ENCODE measurements around the gene CCR7. TPM values are rescaled to one million over a fixed set of nuclear protein-coding genes. Genes with fewer than 3 reads are reported as not detected.

CCR7 gene
- total RNA-seq, 6 donors from 2014 or later, result 0.30 to 2.8 (median 1.4) TPM; not detected in 2

- H3K27ac ChIP-seq, result no peak overlapping the region
- H3K36me3 ChIP-seq, result no peaks in the 10 kb centered on the region
- H3K4me3 ChIP-seq, result no peak overlapping the region
- ATAC-seq (ENCODE audit: low FRiP score in 2 of 2) (peak in 1 of 2 donors; percentile 85), DNase-seq (peak in 1 of 2 donors; percentile 19)
- no peaks in the 10 kb centered on the region for H3K9me3 ChIP-seq
- TF ChIP-seq POLR2A (IDR thresholded peaks at IDR 0.05), result no peak
- no peak for TF ChIP-seq CTCF (IDR thresholded peaks at IDR 0.05)
- TF ChIP-seq POLR2AphosphoS5 (IDR thresholded peaks at IDR 0.05), result no peak
- TF ChIP-seq EP300 (IDR thresholded peaks at IDR 0.05), result no peak
- peaks cover 0 to 7% (median 2%) of the 10 kb centered on the region in 4 donors for H3K4me1 ChIP-seq
- H3K27me3 ChIP-seq, result no peaks in the 10 kb centered on the region
- 72 to 74% methylated on average over 4 to 5 of the region's 5 CpGs for WGBS, 2 donors
These were observed 38.6 kb downstream of the CCR7 start for GRCh38 chr17:40526668-40527067.

GRCh38 chr17:40525294-40525693 lies 40.0 kb downstream of the CCR7 start:
- Histone ChIP-seq H3K4me3 (no peak overlapping the region), H3K4me1 (no peaks in the 10 kb centered on the region), H3K27me3 (no peaks in the 10 kb centered on the region), H3K36me3 (no peaks in the 10 kb centered on the region), H3K27ac (no peak overlapping the region), H3K9me3 (no peaks in the 10 kb centered on the region)
- ATAC-seq (ENCODE audit: low FRiP score in 2 of 2) (no peak), DNase-seq (no peak)
- 93 to 94% methylated on average over 1 of the region's 1 CpG for WGBS, 2 donors
- TF ChIP-seq POLR2A (IDR thresholded peaks at IDR 0.05), result no peak
- TF ChIP-seq EP300 (IDR thresholded peaks at IDR 0.05), result no peak
- no peak for TF ChIP-seq POLR2AphosphoS5 (IDR thresholded peaks at IDR 0.05)

DNA sequence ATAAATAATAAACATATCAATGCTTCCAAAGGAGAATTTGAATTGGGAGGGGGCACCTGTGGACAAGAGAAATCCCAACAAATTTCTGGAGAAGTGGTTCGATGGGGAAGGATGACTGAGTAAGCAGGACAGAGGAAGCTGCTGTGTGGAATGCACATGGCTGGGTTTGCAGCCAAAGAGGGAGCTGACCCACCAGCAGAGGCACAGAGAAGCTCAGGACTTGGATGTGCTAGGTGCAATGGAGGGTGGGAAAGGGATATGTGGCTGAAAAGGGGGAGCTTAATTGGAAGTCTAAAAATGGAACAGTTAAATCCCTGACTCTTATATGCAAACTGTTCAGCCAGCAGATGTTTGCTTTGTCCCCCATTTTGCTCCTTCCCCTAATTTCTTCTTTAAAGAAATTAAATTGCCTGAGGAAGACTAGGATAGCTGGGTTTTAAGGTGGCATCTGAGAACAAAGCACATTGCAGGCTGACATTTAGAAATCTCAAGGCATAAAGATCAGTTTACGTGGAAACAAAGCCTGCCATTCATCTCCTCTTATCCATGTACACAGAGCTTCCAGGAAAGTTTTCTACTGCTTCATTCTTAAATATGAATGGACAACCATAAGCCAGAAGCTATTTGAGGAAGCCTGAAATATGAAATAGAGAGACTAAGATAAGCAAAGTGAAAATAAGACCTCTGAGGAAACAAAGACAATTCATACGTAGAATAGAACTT lies 40.9 kb downstream of the CCR7 start:
- 66 to 72% methylated on average over 3 of the region's 3 CpGs for WGBS, 2 donors
- H3K4me3 ChIP-seq, result no peak overlapping the region
- no peak overlapping the region for H3K27ac ChIP-seq
- no peaks in the 10 kb centered on the region for H3K36me3 ChIP-seq
- H3K9me3 ChIP-seq, result no peaks in the 10 kb centered on the region
- TF ChIP-seq CTCF (IDR thresholded peaks at IDR 0.05), result no peak
- TF ChIP-seq POLR2AphosphoS5 (IDR thresholded peaks at IDR 0.05), result no peak
- no peak for TF ChIP-seq EP300 (IDR thresholded peaks at IDR 0.05)
- TF ChIP-seq POLR2A (IDR thresholded peaks at IDR 0.05), result no peak
- no peak for ATAC-seq (ENCODE audit: low FRiP score in 2 of 2)
- H3K27me3 ChIP-seq, result no peaks in the 10 kb centered on the region
- DNase-seq, result no peak
- no peaks in the 10 kb centered on the region for H3K4me1 ChIP-seq

DNA sequence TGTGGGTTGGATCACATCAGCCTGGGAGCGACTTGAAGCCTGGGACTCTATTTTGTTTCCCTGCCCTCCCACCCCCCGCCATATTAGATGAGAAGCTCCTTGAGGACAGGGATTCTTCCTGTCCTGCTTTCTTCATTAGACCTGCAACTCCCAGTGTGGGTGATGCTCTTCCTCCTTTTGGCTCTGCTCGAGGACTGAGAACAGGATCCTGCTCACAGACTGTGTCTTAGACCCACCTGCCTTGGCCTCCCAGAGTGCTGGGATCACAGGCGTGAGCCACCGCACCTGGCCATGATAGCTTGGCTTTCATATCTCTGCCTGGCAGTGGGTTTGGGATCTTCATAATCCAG lies 42.3 kb downstream of the CCR7 start:
- Histone ChIP-seq H3K27me3 (no peaks in the 10 kb centered on the region), H3K9me3 (no peaks in the 10 kb centered on the region), H3K4me3 (no peak overlapping the region), H3K4me1 (no peaks in the 10 kb centered on the region), H3K36me3 (no peaks in the 10 kb centered on the region), H3K27ac (no peak overlapping the region)
- TF ChIP-seq EP300 (IDR thresholded peaks at IDR 0.05) (no peak), POLR2A (IDR thresholded peaks at IDR 0.05) (no peak), POLR2AphosphoS5 (IDR thresholded peaks at IDR 0.05) (no peak), CTCF (IDR thresholded peaks at IDR 0.05) (no peak)
- 97% methylated on average over 5 of the region's 5 CpGs; no CpG with 5 or more reads in 1 of the 2 donors for WGBS, 2 donors
- ATAC-seq (ENCODE audit: low FRiP score in 2 of 2) (no peak), DNase-seq (no peak)

GRCh38 chr17:40522250-40522960 lies 42.9 kb downstream of the CCR7 start:
- WGBS, 2 donors, result 91 to 92% methylated on average over 7 of the region's 7 CpGs
- no peaks in the 10 kb centered on the region for H3K36me3 ChIP-seq
- no peak overlapping the region for H3K4me3 ChIP-seq
- H3K4me1 ChIP-seq, result peaks cover 0 to 4% (median 2%) of the 10 kb centered on the region in 4 donors
- no peak for TF ChIP-seq POLR2AphosphoS5 (IDR thresholded peaks at IDR 0.05)
- TF ChIP-seq POLR2A (IDR thresholded peaks at IDR 0.05), result no peak
- no peak for TF ChIP-seq CTCF (IDR thresholded peaks at IDR 0.05)
- TF ChIP-seq EP300 (IDR thresholded peaks at IDR 0.05), result no peak
- no peaks in the 10 kb centered on the region for H3K9me3 ChIP-seq
- no peaks in the 10 kb centered on the region for H3K27me3 ChIP-seq
- no peak overlapping the region for H3K27ac ChIP-seq
- ATAC-seq (ENCODE audit: low FRiP score in 2 of 2) (peak in 1 of 2 donors; percentile 85), DNase-seq (no peak)
